ENCODE results near the gene DAPK2.
A peak's percentile ranks its signal among the peaks of the same experiment; 100 is the strongest.

The DAPK2 gene

GRCh38 chr15:63915209-63915872, 130.9 kb downstream of the DAPK2 start:
- H3K4me3 ChIP-seq = no peak overlapping the region
- no peak for DNase-seq (ENCODE audit: low spot score)
- H3K27ac ChIP-seq = no peak overlapping the region
- TF ChIP-seq CTCF (IDR thresholded peaks at IDR 0.05) = no peak

GRCh38 chr15:63913786-63914315, 132.4 kb downstream of the DAPK2 start:
- H3K4me3 ChIP-seq = no peak overlapping the region
- DNase-seq (ENCODE audit: low spot score) = no peak
- no peak for TF ChIP-seq CTCF (IDR thresholded peaks at IDR 0.05)
- H3K27ac ChIP-seq = no peak overlapping the region

GRCh38 chr15:63913336-63913735, 132.9 kb downstream of the DAPK2 start:
- H3K27ac ChIP-seq = no peak overlapping the region
- no peak for TF ChIP-seq CTCF (IDR thresholded peaks at IDR 0.05)
- DNase-seq (ENCODE audit: low spot score) = no peak
- no peak overlapping the region for H3K4me3 ChIP-seq

GRCh38 chr15:63912061-63912615, 134.1 kb downstream of the DAPK2 start:
- TF ChIP-seq CTCF (IDR thresholded peaks at IDR 0.05) = no peak
- DNase-seq (ENCODE audit: low spot score) = no peak
- H3K27ac ChIP-seq = no peak overlapping the region
- no peak overlapping the region for H3K4me3 ChIP-seq

GRCh38 chr15:63911160-63911559, 135.1 kb downstream of the DAPK2 start:
- no peak for DNase-seq (ENCODE audit: low spot score)
- no peak for TF ChIP-seq CTCF (IDR thresholded peaks at IDR 0.05)

GRCh38 chr15:63909819-63910437, 136.4 kb downstream of the DAPK2 start:
- peak overlapping the region in 1 of 2 donors; percentile 21 for H3K27ac ChIP-seq
- TF ChIP-seq CTCF (IDR thresholded peaks at IDR 0.05) = no peak
- H3K4me3 ChIP-seq = no peak overlapping the region
- no peak for DNase-seq (ENCODE audit: low spot score)

More at GRCh38 chr15:63911160-63911559, 135.1 kb downstream of the DAPK2 start:
- H3K27ac ChIP-seq = no peak overlapping the region
- no peak overlapping the region for H3K4me3 ChIP-seq

Measured in coronary artery (tissue), 2 donors.